ENCODE results near the gene AVPI1. TPM values are rescaled to one million over a fixed set of nuclear protein-coding genes. Genes with fewer than 3 reads are reported as not detected.
"Not testable (repeated sequence)": the region's sequence is repeated elsewhere in the genome, so short reads cannot be mapped to it uniquely, and the experiment has no call there.

AVPI1 gene
- total RNA-seq, 4 donors from 2014 or later: 113 to 253 (median 170) TPM

DNA sequence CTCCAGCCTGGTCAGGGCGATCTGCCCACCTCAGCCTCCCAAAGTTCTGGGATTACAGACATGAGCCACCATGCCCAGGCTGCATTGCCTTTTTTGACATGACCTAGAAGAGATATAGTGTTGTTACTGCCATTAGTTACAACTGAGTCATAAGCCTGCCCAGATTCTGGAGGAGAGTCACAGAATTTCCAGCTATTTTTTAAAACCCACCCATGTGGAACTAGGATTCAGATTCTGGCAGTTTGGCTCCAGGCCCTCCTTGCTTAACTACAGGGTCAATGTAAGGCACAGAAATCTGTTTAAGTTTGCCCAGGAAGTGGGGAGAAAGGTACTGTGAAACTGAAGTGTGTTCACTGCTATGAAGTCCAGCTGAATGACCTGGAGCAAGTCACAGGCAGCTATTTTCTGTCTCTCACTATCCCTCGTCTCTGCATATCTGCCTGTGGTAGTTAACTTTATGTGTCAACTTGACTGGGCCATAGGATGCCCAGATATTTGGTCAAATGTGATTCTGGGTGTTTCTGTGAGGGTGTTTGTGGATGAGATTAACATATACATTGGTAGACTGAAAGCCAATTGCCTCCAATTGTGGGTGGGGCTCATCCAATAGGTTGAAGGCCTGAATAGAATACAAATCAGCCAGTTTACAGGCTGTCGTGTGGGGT, 18.1 kb upstream of the AVPI1 start:
- Histone ChIP-seq H3K9me3 (no peaks in the 10 kb centered on the region), H3K4me3 (no peak overlapping the region), H3K27ac (no peak overlapping the region), H3K4me1 (peaks cover 0 to 35% (median 2%) of the 10 kb centered on the region in 4 donors), H3K36me3 (no peaks in the 10 kb centered on the region), H3K27me3 (no peaks in the 10 kb centered on the region)
- TF ChIP-seq, protein P1, sequence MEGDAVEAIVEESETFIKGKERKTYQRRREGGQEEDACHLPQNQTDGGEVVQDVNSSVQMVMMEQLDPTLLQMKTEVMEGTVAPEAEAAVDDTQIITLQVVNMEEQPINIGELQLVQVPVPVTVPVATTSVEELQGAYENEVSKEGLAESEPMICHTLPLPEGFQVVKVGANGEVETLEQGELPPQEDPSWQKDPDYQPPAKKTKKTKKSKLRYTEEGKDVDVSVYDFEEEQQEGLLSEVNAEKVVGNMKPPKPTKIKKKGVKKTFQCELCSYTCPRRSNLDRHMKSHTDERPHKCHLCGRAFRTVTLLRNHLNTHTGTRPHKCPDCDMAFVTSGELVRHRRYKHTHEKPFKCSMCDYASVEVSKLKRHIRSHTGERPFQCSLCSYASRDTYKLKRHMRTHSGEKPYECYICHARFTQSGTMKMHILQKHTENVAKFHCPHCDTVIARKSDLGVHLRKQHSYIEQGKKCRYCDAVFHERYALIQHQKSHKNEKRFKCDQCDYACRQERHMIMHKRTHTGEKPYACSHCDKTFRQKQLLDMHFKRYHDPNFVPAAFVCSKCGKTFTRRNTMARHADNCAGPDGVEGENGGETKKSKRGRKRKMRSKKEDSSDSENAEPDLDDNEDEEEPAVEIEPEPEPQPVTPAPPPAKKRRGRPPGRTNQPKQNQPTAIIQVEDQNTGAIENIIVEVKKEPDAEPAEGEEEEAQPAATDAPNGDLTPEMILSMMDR (IDR thresholded peaks at IDR 0.05): no peak
- no peak for TF ChIP-seq POLR2A (IDR thresholded peaks at IDR 0.05)
- TF ChIP-seq EP300 (IDR thresholded peaks at IDR 0.05): no peak
- 91 to 97% methylated on average over 3 of the region's 3 CpGs for WGBS, 2 donors
- DNase-seq (ENCODE audit: low spot score in 2 of 2): no peak

DNA sequence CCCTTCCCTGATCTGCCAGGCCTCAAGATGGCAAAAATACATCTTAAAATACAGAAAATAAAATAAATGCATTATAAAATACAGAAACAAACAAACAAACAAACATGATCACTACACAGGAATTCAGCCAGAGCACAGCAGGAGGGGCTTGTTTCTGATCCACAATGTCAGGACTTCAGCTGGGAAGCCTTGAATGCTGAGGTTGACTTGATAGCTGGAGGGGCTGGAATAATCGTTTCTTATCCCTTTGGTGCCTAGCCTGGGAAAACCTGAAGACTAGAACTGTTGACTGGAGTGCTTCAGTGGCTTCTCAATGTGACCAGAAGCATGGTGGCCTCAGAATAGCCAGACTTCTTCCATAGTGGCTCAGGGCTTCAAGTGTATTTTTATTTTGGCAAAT, 17.3 kb upstream of the AVPI1 start:
- H3K9me3 ChIP-seq: no peaks in the 10 kb centered on the region
- no peak overlapping the region for H3K4me3 ChIP-seq
- H3K4me1 ChIP-seq: peaks cover 0 to 27% (median 2%) of the 10 kb centered on the region in 4 donors
- no peaks in the 10 kb centered on the region for H3K36me3 ChIP-seq
- TF ChIP-seq, protein P1 (IDR thresholded peaks at IDR 0.05): no peak
- TF ChIP-seq POLR2A (IDR thresholded peaks at IDR 0.05): no peak
- no peak for TF ChIP-seq EP300 (IDR thresholded peaks at IDR 0.05)
- no peak overlapping the region for H3K27ac ChIP-seq
- H3K27me3 ChIP-seq: no peaks in the 10 kb centered on the region
- DNase-seq (ENCODE audit: low spot score in 2 of 2): no peak
- 53 to 60% methylated on average over 1 of the region's 1 CpG for WGBS, 2 donors

DNA sequence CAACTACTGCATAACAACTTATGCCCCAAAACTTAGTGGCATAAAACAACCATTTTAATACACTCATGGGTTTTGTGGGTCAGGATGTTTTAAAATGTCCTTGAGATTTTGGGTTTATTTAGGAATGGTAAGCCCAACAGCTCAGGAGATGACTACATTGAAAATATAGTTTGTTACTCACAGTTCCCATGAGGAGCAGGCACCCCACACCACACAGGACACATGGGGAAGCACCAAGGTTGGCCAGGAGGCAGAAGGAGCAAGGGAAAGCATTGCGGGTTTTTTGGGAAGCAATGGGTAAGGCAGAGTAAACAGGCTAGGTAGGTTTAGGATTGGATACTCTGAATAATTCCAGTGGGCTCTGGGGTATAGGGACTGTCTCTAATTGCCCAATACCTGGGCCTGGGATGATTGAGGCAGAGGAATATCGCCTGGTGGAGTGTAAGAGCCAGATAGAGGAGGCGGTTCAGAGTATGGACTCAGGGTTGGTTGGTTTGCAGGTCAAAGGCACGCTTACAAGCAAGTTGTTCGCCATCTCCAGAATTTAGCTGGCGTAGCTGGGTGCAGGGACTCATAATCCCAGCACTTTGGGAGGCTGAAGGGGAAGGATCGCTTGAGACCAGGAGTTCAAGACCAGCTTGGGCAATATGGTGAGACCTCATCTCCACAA, 16.5 kb upstream of the AVPI1 start:
- Histone ChIP-seq H3K27ac (no peak overlapping the region), H3K9me3 (no peaks in the 10 kb centered on the region), H3K36me3 (no peaks in the 10 kb centered on the region), H3K4me3 (no peak overlapping the region), H3K27me3 (no peaks in the 10 kb centered on the region), H3K4me1 (peaks cover 0 to 22% (median 0%) of the 10 kb centered on the region in 4 donors)
- no peak for TF ChIP-seq EP300 (IDR thresholded peaks at IDR 0.05)
- TF ChIP-seq, protein P1 (IDR thresholded peaks at IDR 0.05): no peak
- TF ChIP-seq POLR2A (IDR thresholded peaks at IDR 0.05): no peak
- 81 to 85% methylated on average over 7 of the region's 7 CpGs for WGBS, 2 donors
- no peak for DNase-seq (ENCODE audit: low spot score in 2 of 2)

- peaks cover 0 to 11% (median 0%) of the 10 kb centered on the region in 4 donors for H3K4me1 ChIP-seq
- whole genome bisulfite sequencing, 2 donors: 48 to 50% methylated on average over 8 to 12 of the region's 12 CpGs
- H3K27ac ChIP-seq: peak overlapping the region in 2 of 4 donors; percentile 25 to 55
- no peaks in the 10 kb centered on the region for H3K9me3 ChIP-seq
- no peak overlapping the region for H3K4me3 ChIP-seq
- peak in 1 of 2 donors; percentile 76 for DNase-seq (ENCODE audit: low spot score in 2 of 2)
- no peaks in the 10 kb centered on the region for H3K27me3 ChIP-seq
- H3K36me3 ChIP-seq: no peaks in the 10 kb centered on the region
- TF ChIP-seq POLR2A (IDR thresholded peaks at IDR 0.05): no peak
- TF ChIP-seq, protein P1 (IDR thresholded peaks at IDR 0.05): peak; percentile 74 to 91 (median 83)
- peak in 1 of 2 donors; percentile 66 for TF ChIP-seq EP300 (IDR thresholded peaks at IDR 0.05)
Measured at GRCh38 chr10:97701438-97702069, 14.5 kb upstream of the AVPI1 start.

- not testable (repeated sequence) for H3K4me3 ChIP-seq; H3K27me3 ChIP-seq; H3K27ac ChIP-seq; H3K9me3 ChIP-seq; DNase-seq (ENCODE audit: low spot score in 2 of 2); H3K36me3 ChIP-seq
- peaks cover 0 to 11% (median 0%) of the 10 kb centered on the region in 4 donors for H3K4me1 ChIP-seq
- 85 to 87% methylated on average over 11 of the region's 11 CpGs for WGBS, 2 donors
Measured at GRCh38 chr10:97698072-97698655, 11.1 kb upstream of the AVPI1 start.

All from tibial nerve (tissue), 4 donors.